Measurements from ENCODE around the gene CCDC142.

CCDC142 gene, protein sequence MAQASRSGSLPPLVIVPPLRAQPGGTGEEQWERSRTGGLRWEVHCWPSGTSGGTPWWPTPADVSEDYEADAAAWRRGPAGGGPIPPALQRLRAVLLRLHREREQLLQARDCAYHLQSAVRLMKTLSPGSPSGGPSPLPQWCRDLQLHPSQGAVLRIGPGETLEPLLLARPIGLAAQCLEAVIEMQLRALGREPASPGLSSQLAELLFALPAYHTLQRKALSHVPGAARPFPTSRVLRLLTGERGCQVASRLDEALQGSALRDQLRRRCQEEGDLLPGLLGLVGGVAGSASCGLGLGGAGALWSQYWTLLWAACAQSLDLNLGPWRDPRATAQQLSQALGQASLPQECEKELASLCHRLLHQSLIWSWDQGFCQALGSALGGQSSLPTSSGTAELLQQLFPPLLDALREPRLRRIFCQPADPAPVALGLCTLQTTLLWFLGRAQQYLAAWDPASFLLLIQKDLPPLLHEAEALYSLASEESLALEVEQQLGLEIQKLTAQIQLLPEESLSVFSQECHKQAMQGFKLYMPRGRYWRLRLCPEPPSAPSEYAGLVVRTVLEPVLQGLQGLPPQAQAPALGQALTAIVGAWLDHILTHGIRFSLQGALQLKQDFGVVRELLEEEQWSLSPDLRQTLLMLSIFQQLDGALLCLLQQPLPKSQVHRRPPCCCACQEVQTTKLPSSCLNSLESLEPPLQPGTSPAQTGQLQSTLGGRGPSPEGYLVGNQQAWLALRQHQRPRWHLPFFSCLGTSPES

DNA sequence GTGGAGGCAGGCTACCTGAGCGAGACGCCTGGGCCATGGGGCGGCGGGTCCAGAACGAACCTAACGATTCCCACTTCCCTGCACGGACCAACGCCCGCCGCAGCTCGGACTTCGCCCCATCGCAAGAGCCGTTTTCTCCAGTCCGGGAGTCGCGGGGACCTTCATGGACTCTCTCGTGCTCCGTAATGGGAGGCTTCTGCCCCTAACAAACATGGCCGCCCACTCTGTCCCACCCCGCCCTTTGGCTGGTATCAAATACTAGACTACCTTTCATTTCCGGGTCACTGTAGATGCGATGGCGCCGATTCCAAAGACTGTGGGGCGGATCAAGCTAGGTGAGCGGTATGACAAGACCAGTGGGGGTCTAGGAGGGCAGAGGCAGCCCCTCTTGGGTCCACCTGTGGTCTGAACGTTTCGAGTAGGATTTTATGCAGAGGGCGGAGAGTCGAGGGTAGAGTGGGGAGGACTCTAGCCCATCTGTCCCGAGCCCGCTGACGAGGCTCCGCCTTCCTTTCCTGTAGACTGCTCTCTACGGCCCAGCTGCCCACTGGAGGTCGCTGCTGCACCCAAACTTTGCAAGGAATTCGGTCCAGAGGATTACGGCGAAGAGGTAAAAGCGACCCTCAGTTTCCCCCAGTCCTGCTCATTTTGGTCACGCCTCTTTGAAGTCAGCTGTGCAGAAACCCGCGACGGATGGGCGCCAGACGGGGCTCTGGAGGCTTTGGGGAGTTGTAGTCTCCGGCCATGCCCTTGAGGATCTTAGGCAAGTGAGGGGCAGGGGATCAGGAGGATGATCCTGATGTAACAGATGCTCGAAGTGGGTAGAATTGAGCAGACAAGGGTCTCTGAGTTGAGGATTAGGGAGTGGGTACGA lies at the start of gene CCDC142, which contains the start of gene TTC31:
Gene CCDC142 (minus strand): TSS at position 198 of the 874 bp plus-strand sequence. CDS start 161 bp downstream, at position 37.
Gene TTC31 (plus strand): TSS at position 281 of the 874 bp plus-strand sequence. CDS start 15 bp downstream, at position 296.
- peak; percentile 88 for DNase-seq (ENCODE audit: low read depth, low spot score)

GRCh38 chr2:74532222-74532621 lies 49.4 kb upstream of the CCDC142 start:
- no peak for DNase-seq (ENCODE audit: low read depth, low spot score)

DNA sequence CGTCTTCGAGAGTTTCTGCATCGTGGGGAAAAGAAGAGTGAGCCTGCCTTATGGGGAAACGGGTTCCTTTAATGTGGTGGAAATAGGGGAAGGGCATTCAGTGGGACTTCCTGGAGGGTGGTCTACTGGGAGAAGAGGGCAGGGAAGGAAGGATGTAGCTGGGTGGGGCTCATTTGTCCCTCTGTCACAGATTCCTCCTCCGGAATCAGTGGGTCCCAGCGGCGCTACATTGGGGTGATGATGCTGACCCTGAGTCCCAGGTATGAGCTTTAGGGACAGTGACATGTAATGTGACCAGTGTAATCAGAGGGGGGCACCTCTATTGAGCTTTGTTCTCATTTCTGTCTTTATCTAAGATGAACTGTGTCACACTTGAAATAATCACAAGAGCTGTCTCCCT lies 48.9 kb upstream of the CCDC142 start:
- no peak for DNase-seq (ENCODE audit: low read depth, low spot score)

GRCh38 chr2:74530239-74531187 lies 47.7 kb upstream of the CCDC142 start:
- no peak for DNase-seq (ENCODE audit: low read depth, low spot score)

- DNase-seq (ENCODE audit: low read depth, low spot score) = peak; percentile 96
These were observed 46.8 kb upstream of the CCDC142 start, which contains the start of the genes AUP1 and HTRA2 for GRCh38 chr2:74529357-74530238. Gene AUP1 (minus strand): TSS chr2:74529706. CDS start chr2:74529629, 77 bp downstream. Gene HTRA2 (plus strand): TSS chr2:74529933. CDS start chr2:74530007, 74 bp downstream.

- DNase-seq (ENCODE audit: low read depth, low spot score) = no peak
These were observed 46.0 kb upstream of the CCDC142 start for GRCh38 chr2:74528600-74529356.

- no peak for DNase-seq (ENCODE audit: low read depth, low spot score)
These were observed 44.9 kb upstream of the CCDC142 start for GRCh38 chr2:74527741-74528140.

- no peak for DNase-seq (ENCODE audit: low read depth, low spot score)
These were observed 43.9 kb upstream of the CCDC142 start for GRCh38 chr2:74526649-74527230.

DNA sequence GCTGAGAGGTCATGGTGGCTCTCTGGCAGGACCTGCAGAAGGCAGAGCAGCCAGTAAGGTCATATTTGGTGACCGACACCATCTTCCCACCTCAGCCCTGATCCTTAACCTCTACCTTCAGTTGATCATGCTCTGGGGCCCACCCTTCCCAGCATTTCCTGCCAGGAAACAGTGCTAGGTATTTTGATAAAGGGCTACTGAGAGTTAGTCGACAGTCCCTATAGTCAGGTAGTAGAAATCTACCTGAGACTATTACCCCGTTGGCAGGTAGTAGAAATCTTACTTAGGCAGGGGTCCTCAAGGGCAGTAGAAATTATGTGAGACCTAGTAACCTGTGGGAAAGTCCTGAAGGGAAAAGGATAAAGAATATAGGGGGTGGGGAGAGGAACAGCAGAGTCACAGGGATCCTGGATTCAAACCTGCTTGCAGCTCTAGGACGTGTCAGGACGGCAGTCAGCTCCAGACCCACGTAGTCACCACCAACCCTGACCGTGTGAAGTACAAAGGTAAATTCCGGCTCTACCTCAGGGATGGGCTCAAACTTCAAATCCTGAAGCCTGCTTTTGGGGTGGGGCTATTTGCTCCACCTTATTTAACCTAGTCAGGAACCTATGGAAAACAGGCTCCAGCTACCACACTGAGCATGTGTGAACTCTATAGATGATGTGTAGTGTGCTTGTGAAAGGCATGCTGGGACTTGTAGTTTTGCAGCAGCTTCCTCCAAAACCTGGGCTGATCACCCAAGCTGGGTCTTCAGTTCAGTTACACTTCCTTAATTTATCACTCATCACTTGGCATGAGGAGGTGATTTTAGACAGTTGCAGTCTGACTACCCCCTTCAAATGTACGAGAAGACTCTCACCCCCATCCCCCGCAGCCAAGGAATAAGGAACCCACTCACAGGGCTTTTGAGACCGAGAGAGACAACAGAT lies 43.2 kb upstream of the CCDC142 start, which contains the start of gene DQX1:
Gene DQX1 (minus strand): TSS at position 515 of the 932 bp plus-strand sequence. CDS start 502 bp downstream, at position 13.
- DNase-seq (ENCODE audit: low read depth, low spot score) = no peak

DNA sequence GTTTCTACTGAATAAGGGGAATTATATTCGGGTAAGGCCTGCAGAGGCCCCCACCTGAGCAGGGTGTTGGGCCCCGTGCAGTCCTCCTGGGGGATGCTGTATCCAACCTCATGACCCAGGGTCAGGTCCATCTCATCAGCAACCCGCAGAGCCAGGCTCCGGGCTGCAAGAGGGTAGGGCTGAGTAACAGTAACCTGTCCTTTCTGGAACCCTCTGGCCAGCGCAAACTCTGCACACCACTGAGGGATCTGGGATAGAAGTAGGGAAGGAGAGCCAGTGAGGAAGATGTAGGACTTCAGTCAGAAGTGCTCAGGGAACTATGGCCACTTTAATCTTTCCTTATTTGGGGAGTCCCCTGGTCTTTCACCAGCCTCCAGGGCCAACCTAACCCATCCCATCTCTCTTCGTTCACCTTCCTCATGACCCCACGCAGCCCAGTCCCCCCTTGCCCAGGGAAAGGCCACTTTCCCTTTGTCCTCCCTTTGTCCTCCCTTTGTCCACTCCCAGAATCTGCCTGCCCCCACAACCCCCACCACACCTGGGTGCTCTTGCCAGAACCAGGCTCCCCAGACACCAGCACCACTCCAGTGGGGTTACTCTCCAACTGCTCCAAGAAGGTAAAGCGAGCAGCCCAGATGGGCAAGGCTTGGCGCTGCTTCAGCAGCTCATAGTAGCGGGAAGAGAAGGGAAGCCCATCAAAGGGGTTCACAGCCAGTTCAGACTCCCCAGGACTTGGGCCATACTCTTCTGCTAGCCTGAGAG lies 42.3 kb upstream of the CCDC142 start:
- no peak for DNase-seq (ENCODE audit: low read depth, low spot score)

GRCh38 chr2:74524005-74524404 lies 41.2 kb upstream of the CCDC142 start:
- DNase-seq (ENCODE audit: low read depth, low spot score) = no peak

DNA sequence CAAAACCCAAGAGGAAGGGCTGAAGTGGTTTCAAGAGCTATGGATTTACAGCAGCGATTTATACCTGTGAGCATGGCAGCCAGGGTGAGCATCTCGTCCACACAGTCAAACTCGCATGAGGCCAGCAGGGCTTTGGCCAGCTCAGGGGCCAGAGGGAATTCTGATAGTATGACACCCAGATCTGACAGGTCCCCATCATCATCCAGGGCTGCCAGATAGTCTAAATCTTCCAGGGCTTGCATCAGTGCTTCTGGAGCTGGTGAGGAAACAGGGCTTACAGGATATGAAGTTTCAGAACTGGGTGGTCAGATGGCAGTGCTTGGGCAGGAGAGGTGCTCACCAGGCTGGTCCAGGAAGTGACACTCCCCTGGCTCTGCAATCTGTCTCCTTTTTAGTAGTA lies 39.7 kb upstream of the CCDC142 start:
- DNase-seq (ENCODE audit: low read depth, low spot score) = no peak

GRCh38 chr2:74516650-74517049 lies 33.9 kb upstream of the CCDC142 start:
- DNase-seq (ENCODE audit: low read depth, low spot score) = no peak

GRCh38 chr2:74515981-74516633 lies 33.3 kb upstream of the CCDC142 start:
- DNase-seq (ENCODE audit: low read depth, low spot score) = no peak

GRCh38 chr2:74515271-74515980 lies 32.6 kb upstream of the CCDC142 start:
- DNase-seq (ENCODE audit: low read depth, low spot score) = no peak
